Measurements from ENCODE around the gene LZTR1. TPM values are rescaled to one million over a fixed set of nuclear protein-coding genes. Genes with fewer than 3 reads are reported as not detected.

LZTR1 gene
- total RNA-seq, 3 donors from 2014 or later = 37.6 to 59.0 (median 46.2) TPM

- Histone ChIP-seq H3K27ac (peak overlapping the region; percentile 59 to 84), H3K36me3 (no peaks in the 10 kb centered on the region), H3K9me3 (no peaks in the 10 kb centered on the region), H3K4me3 (peak overlapping the region; percentile 57 to 92 (median 65)), H3K4me1 (no peaks in the 10 kb centered on the region), H3K27me3 (no peaks in the 10 kb centered on the region)
- TF ChIP-seq POLR2A (IDR thresholded peaks at IDR 0.05) (no peak), POLR2AphosphoS5 (IDR thresholded peaks at IDR 0.05) (no peak), CTCF (IDR thresholded peaks at IDR 0.05) (no peak)
- intact Hi-C loops (cut with DNase I; ENCODE audit: low total_unique reads) = no loop called here
- no peak for DNase-seq (ENCODE audit: low spot score in 2 of 2)
These were observed 24.2 kb upstream of the LZTR1 start for GRCh38 chr22:20957683-20958431.

GRCh38 chr22:20959578-20960461 lies 22.3 kb upstream of the LZTR1 start:
- Histone ChIP-seq H3K27ac (no peak overlapping the region), H3K27me3 (no peaks in the 10 kb centered on the region), H3K4me1 (no peaks in the 10 kb centered on the region), H3K4me3 (no peak overlapping the region), H3K9me3 (no peaks in the 10 kb centered on the region), H3K36me3 (no peaks in the 10 kb centered on the region)
- intact Hi-C loops (cut with DNase I; ENCODE audit: low total_unique reads) = no loop called here
- DNase-seq (ENCODE audit: low spot score in 2 of 2) = no peak
- TF ChIP-seq POLR2AphosphoS5 (IDR thresholded peaks at IDR 0.05) (no peak), CTCF (IDR thresholded peaks at IDR 0.05) (no peak), POLR2A (IDR thresholded peaks at IDR 0.05) (no peak)

- Histone ChIP-seq H3K27me3 (no peaks in the 10 kb centered on the region), H3K9me3 (no peaks in the 10 kb centered on the region), H3K4me3 (no peak overlapping the region), H3K27ac (no peak overlapping the region), H3K4me1 (no peaks in the 10 kb centered on the region), H3K36me3 (no peaks in the 10 kb centered on the region)
- DNase-seq (ENCODE audit: low spot score in 2 of 2) = no peak
- TF ChIP-seq CTCF (IDR thresholded peaks at IDR 0.05) = no peak
- intact Hi-C loops (cut with DNase I; ENCODE audit: low total_unique reads) = no loop called here
These were observed 21.5 kb upstream of the LZTR1 start for GRCh38 chr22:20960609-20961008.

- H3K4me1 ChIP-seq = no peaks in the 10 kb centered on the region
- no peak overlapping the region for H3K4me3 ChIP-seq
- no peak overlapping the region for H3K27ac ChIP-seq
- intact Hi-C loops (cut with DNase I; ENCODE audit: low total_unique reads) = no loop called here
- H3K27me3 ChIP-seq = no peaks in the 10 kb centered on the region
- no peak for DNase-seq (ENCODE audit: low spot score in 2 of 2)
- TF ChIP-seq CTCF (IDR thresholded peaks at IDR 0.05) (no peak), POLR2AphosphoS5 (IDR thresholded peaks at IDR 0.05) (no peak), POLR2A (IDR thresholded peaks at IDR 0.05) (no peak)
- no peaks in the 10 kb centered on the region for H3K36me3 ChIP-seq
- H3K9me3 ChIP-seq = no peaks in the 10 kb centered on the region
These were observed 19.6 kb upstream of the LZTR1 start for GRCh38 chr22:20962491-20962945.
